ACC112 (cell line): ENCODE results near the gene RIPOR2.
"Not testable (repeated sequence)": the region's sequence is repeated elsewhere in the genome, so short reads cannot be mapped to it uniquely, and the experiment has no call there.

Experiments used
- H2AFZ ChIP-seq: fragments of 200-600 bp; sonication (generic); one replicate; pipeline ENCODE4 v1.6.0; 2017; ENCODE audit warnings: antibody characterized with exemption, low read length; ENCODE audit not compliant: unreplicated experiment
- H3K27ac ChIP-seq: fragments of 200-600 bp; sonication (generic); 2 replicates; pipeline ENCODE4 v1.5.1; 2014; ENCODE audit warnings: low read depth, mild to moderate bottlenecking, antibody characterized with exemption, low read length, moderate library complexity
- H3K27me3 ChIP-seq: fragments of 200-600 bp; sonication (generic); 2 replicates; pipeline ENCODE4 v1.6.1; 2014; ENCODE audit warnings: mild to moderate bottlenecking, antibody characterized with exemption, low read length, moderate library complexity, mixed read lengths; ENCODE audit not compliant: insufficient read depth
- H3K36me3 ChIP-seq: fragments of 200-600 bp; sonication (generic); 2 replicates; pipeline ENCODE4 v1.6.1; 2016; ENCODE audit warnings: mild to moderate bottlenecking, antibody characterized with exemption, low read length, moderate library complexity, mixed read lengths; ENCODE audit not compliant: insufficient read depth
- H3K4me1 ChIP-seq: fragments of 200-600 bp; sonication (generic); one replicate; pipeline ENCODE4 v1.6.1; 2016; ENCODE audit warnings: low read length, mixed read lengths; ENCODE audit not compliant: insufficient read depth, unreplicated experiment, control insufficient read depth
- H3K4me3 ChIP-seq: fragments of 200-600 bp; sonication (generic); 2 replicates; pipeline ENCODE4 v1.5.1; 2014; ENCODE audit warnings: mild to moderate bottlenecking, low read depth, low read length
- H3K79me2 ChIP-seq: fragments of 200-600 bp; sonication (generic); one replicate; pipeline ENCODE4 v1.6.0; 2016; ENCODE audit warnings: low read length; ENCODE audit not compliant: control insufficient read depth, unreplicated experiment, insufficient read depth

RIPOR2 gene

GRCh38 chr6:24933868-24934401 lies 1.8 kb downstream of the RIPOR2 start:
- H3K27ac ChIP-seq, result no peak overlapping the region
- H2AFZ ChIP-seq, result no peak overlapping the region
- H3K4me1 ChIP-seq, result peaks cover 29% of the 10 kb centered on the region
- H3K79me2 ChIP-seq, result no peaks in the 10 kb centered on the region
- no peak overlapping the region for H3K4me3 ChIP-seq
- H3K36me3 ChIP-seq, result no peaks in the 10 kb centered on the region
- H3K27me3 ChIP-seq, result no peaks in the 10 kb centered on the region

DNA sequence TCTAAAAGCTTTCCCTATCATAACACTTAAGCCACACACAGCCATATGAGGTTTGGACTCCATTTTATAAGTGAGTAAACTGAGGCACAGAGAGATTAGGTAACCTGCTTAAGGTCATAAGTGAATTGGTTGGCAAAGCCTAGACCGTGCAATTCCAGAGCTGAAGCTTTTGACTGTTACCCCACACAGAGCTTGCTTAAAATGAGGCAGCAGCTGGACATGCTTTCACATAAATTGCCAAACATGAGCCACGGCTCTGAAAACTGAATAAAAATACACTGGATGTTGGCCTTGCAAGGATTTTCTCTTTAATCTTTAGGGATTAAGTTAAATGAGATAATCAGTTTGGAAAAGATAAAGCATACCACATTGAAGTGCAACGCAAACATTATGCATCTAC lies 2.5 kb downstream of the RIPOR2 start:
- Histone ChIP-seq H3K4me3 (no peak overlapping the region), H3K27ac (no peak overlapping the region), H3K27me3 (no peaks in the 10 kb centered on the region), H2AFZ (no peak overlapping the region), H3K36me3 (no peaks in the 10 kb centered on the region), H3K4me1 (peaks cover 29% of the 10 kb centered on the region), H3K79me2 (no peaks in the 10 kb centered on the region)

- peaks cover 29% of the 10 kb centered on the region for H3K4me1 ChIP-seq
- H3K4me3 ChIP-seq, result no peak overlapping the region
- no peak overlapping the region for H3K27ac ChIP-seq
- no peaks in the 10 kb centered on the region for H3K36me3 ChIP-seq
- no peaks in the 10 kb centered on the region for H3K27me3 ChIP-seq
- H2AFZ ChIP-seq, result no peak overlapping the region
- H3K79me2 ChIP-seq, result no peaks in the 10 kb centered on the region
Observed at GRCh38 chr6:24932832-24933231, 2.9 kb downstream of the RIPOR2 start.

DNA sequence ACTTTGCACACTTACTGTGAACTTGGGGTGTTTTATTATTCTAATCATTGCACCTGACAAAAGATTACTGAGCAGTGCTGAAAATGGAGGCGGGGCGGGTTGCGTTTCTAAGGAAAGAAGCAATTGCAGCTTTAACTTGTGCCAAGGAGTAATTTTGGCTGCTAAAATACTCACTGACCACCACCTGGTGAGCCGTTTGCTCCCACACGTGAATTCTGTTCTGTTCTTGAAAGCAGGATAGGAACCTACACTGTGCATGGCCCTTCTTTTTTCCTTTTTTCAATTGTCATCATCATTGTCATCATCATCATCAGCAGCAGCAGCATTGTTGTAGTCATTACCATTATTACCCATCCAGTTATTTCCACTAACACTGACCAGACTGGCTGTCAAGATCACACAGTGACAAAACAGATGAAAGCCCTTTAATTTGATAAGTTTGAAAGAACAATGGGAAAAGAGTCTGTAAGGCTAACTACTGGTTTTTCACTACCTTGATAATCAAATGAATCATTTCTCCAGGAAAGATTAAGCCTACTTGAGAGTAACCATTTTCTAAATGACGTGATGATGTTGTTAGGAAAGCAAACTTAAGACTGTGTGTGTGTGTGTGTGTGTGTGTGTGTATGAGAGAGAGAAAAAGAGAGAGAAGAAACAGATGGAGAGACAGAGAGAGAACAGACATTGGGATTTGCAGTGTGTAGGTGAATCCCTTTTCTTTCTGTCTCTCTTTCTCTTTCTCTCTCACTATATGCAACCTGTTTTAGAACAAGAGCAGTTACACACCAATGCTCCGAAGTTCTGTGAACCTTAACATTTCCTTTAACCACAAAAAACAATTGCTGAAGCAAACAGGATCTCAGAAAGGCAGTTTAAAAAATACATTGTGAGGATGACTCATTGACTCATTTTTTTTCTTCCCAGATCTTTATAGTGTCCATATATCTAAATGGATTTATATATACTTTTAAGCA lies 3.8 kb downstream of the RIPOR2 start:
- Histone ChIP-seq H3K79me2 (no peaks in the 10 kb centered on the region), H3K36me3 (no peaks in the 10 kb centered on the region), H3K27me3 (no peaks in the 10 kb centered on the region), H3K4me1 (peaks cover 29% of the 10 kb centered on the region), H3K4me3 (no peak overlapping the region), H2AFZ (no peak overlapping the region), H3K27ac (no peak overlapping the region)

DNA sequence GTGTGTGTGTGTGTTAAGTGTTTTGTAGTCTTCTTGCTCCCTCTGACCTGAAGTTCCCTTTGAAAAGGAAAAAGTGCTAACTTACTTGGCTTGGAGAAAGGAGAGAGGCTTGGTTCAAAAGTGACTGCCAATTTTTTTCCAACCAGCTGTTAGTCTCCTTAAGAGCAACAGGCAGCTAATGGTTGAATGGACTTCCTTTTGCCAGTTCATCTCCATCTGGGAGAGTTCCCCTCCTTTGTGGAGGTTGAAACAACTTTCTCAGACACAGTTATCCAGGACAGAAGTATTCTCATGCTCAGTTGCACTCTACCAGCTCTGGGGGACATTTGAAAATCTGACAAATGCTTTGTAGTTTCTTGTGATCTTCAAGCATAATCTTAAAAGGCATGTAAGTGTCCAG lies 4.5 kb downstream of the RIPOR2 start:
- no peaks in the 10 kb centered on the region for H3K79me2 ChIP-seq
- H3K4me1 ChIP-seq, result peaks cover 29% of the 10 kb centered on the region
- H3K36me3 ChIP-seq, result no peaks in the 10 kb centered on the region
- H3K4me3 ChIP-seq, result no peak overlapping the region
- no peaks in the 10 kb centered on the region for H3K27me3 ChIP-seq
- H2AFZ ChIP-seq, result no peak overlapping the region
- H3K27ac ChIP-seq, result no peak overlapping the region

- H3K36me3 ChIP-seq, result no peaks in the 10 kb centered on the region
- H3K27me3 ChIP-seq, result no peaks in the 10 kb centered on the region
- H2AFZ ChIP-seq, result no peak overlapping the region
- H3K27ac ChIP-seq, result no peak overlapping the region
- no peak overlapping the region for H3K4me3 ChIP-seq
- H3K79me2 ChIP-seq, result no peaks in the 10 kb centered on the region
- H3K4me1 ChIP-seq, result peaks cover 29% of the 10 kb centered on the region
Observed at GRCh38 chr6:24930431-24930871, 5.3 kb downstream of the RIPOR2 start.

DNA sequence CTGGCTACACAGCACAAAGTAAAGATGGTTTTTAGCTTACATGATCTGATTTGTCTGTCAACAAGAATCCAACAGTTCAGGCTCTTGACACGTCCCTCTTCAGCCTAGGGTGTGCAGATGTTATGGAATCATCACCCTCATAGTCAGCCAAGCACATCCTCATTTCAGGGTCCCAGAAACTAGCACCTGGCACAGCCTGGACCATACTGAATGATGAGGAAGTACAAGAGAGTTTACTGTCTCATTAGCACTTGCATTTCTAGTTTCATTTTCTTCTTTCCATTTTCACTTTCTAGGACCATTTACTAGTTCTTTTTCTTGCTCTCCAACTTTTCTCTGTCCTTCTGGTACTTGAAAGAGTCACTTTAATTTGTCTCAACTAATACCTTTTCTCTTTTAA lies 6.5 kb downstream of the RIPOR2 start:
- Histone ChIP-seq H3K36me3 (no peaks in the 10 kb centered on the region), H3K4me1 (peaks cover 29% of the 10 kb centered on the region), H3K27ac (no peak overlapping the region), H3K79me2 (no peaks in the 10 kb centered on the region), H3K4me3 (no peak overlapping the region; the same call in 1 of the 2 replicates), H2AFZ (peak overlapping the region; percentile 44), H3K27me3 (no peaks in the 10 kb centered on the region)

GRCh38 chr6:24927985-24928745 lies 7.6 kb downstream of the RIPOR2 start:
- H3K27ac ChIP-seq, result no peak overlapping the region

GRCh38 chr6:24927277-24927955 lies 8.3 kb downstream of the RIPOR2 start:
- Histone ChIP-seq H3K27ac (no peak overlapping the region), H3K36me3 (no peaks in the 10 kb centered on the region), H3K4me1 (peaks cover 29% of the 10 kb centered on the region), H3K79me2 (no peaks in the 10 kb centered on the region), H3K4me3 (no peak overlapping the region), H2AFZ (no peak overlapping the region), H3K27me3 (no peaks in the 10 kb centered on the region)

More at GRCh38 chr6:24927985-24928745, 7.6 kb downstream of the RIPOR2 start:
- H3K79me2 ChIP-seq, result no peaks in the 10 kb centered on the region
- H3K4me3 ChIP-seq, result no peak overlapping the region
- H3K36me3 ChIP-seq, result no peaks in the 10 kb centered on the region
- no peaks in the 10 kb centered on the region for H3K27me3 ChIP-seq
- peaks cover 29% of the 10 kb centered on the region for H3K4me1 ChIP-seq
- no peak overlapping the region for H2AFZ ChIP-seq

DNA sequence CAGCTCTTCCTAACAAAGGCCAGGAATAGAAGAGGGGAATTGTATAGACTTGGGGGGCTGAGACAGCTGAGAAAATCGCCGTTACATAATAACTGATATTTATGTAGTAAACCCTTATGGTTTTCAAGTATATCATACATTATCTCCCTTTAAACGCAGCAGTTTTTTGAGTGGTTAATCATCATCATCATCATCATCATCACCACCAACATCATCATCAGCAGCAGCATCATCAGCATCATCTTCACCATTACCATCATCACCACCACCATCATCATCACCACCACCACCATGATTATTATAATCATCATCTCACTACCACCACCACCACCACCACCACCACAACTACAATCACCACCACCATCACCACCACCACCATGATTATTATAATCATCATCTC lies 9.1 kb downstream of the RIPOR2 start:
- not testable (repeated sequence) for H2AFZ ChIP-seq, H3K4me3 ChIP-seq, H3K27ac ChIP-seq, H3K79me2 ChIP-seq, H3K36me3 ChIP-seq, H3K27me3 ChIP-seq
- peaks cover 23% of the 10 kb centered on the region for H3K4me1 ChIP-seq
